Adipocyte (in vitro differentiated cells): ENCODE results near the gene MYT1.
"Not testable (repeated sequence)": the region's sequence is repeated elsewhere in the genome, so short reads cannot be mapped to it uniquely, and the experiment has no call there.

ENCODE experiments used
- DNase-seq: peaks from one replicate; pipeline ENCODE4 v3.0.0-alpha.2; 2015; ENCODE audit warnings: low read depth
- H3K27me3 ChIP-seq: replicated peaks from 2 replicates; pipeline ENCODE4 v1.7.0; 2013; ENCODE audit warnings: mild to moderate bottlenecking, low read length, moderate library complexity; ENCODE audit not compliant: control insufficient read depth, insufficient read depth
- H3K36me3 ChIP-seq: 2 replicates; pipeline ENCODE4 v1.7.0; 2013; ENCODE audit warnings: low read length, mild to moderate bottlenecking, moderate library complexity; ENCODE audit not compliant: control insufficient read depth, insufficient read depth, severe bottlenecking
- H3K4me1 ChIP-seq: 2 replicates; pipeline ENCODE4 v1.7.0; 2013; ENCODE audit warnings: mild to moderate bottlenecking, low read length, moderate library complexity; ENCODE audit not compliant: control insufficient read depth, insufficient read depth
- H3K4me3 ChIP-seq: 2 replicates; pipeline ENCODE4 v1.7.0; 2013; ENCODE audit warnings: mild to moderate bottlenecking, low read length, moderate library complexity
- H3K9ac ChIP-seq: 2 replicates; pipeline ENCODE4 v1.7.0; 2013; ENCODE audit warnings: mild to moderate bottlenecking, low read length, moderate library complexity
- H3K9me3 ChIP-seq: 2 replicates; pipeline ENCODE4 v1.7.0; 2013; ENCODE audit warnings: mild to moderate bottlenecking, low read length, moderate library complexity; ENCODE audit not compliant: control insufficient read depth

The MYT1 gene

DNA sequence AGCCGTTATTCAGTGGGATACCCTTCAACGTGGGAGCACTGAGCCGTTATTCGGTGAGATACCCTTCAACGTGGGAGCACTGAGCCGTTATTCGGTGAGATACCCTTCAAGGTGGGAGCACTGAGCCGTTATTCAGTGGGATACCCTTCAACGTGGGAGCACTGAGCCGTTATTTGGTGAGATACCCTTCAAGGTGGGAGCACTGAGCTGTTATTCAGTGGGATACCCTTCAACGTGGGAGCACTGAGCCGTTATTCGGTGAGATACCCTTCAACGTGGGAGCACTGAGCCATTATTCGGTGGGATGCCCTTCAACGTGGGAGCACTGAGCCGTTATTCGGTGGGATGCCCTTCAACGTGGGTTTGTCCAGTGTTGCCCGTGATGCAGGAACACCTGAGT, 14.7 kb downstream of the MYT1 start:
- not testable (repeated sequence) for DNase-seq, H3K4me3 ChIP-seq, H3K4me1 ChIP-seq, H3K9ac ChIP-seq, H3K36me3 ChIP-seq, H3K9me3 ChIP-seq
- peaks cover 32% of the 10 kb centered on the region for H3K27me3 ChIP-seq

DNA sequence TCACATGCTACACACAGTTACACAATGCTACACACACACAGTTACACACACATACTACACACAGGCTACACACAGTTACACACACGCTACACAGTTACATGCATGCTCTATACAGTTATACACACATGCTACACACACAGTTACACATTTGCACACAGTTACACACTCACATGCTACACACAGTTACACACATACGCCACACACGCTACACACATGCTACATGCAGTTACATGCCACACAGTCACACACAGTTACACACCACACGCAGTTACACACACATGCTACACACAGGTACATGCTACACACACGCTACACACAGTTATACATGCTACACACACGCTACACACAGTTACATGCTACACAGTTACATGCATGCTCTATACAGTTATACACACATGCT, 15.6 kb downstream of the MYT1 start:
- Histone ChIP-seq H3K9me3 (no peaks in the 10 kb centered on the region), H3K27me3 (peaks cover 39% of the 10 kb centered on the region), H3K36me3 (no peaks in the 10 kb centered on the region), H3K4me1 (no peaks in the 10 kb centered on the region), H3K9ac (no peak overlapping the region), H3K4me3 (no peak overlapping the region)
- no peak for DNase-seq

DNA sequence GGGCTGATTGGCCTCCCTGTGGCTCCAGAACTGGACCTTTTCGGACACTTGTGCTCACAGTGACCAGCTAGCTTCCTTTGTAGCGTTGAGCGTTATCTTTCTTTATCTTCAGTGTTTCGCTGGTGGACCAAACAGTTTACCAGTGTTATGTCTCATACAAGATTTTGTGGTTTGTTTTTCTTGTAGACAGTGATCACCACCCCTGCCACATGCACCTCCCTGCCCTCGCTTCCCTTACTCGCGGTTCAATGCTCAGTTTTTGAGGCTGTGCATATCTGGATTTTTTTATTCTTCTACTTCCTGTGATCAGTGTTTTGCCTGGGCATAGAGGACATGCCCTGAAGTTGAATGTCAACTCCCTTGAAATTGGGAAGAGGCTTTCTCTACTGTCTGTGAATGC, 16.4 kb downstream of the MYT1 start:
- Histone ChIP-seq H3K9ac (no peak overlapping the region), H3K4me3 (no peak overlapping the region), H3K9me3 (no peaks in the 10 kb centered on the region), H3K27me3 (peaks cover 45% of the 10 kb centered on the region), H3K4me1 (no peaks in the 10 kb centered on the region), H3K36me3 (no peaks in the 10 kb centered on the region)
- no peak for DNase-seq

- Histone ChIP-seq H3K4me1 (no peaks in the 10 kb centered on the region), H3K4me3 (no peak overlapping the region), H3K9ac (no peak overlapping the region), H3K36me3 (no peaks in the 10 kb centered on the region), H3K27me3 (peaks cover 43% of the 10 kb centered on the region), H3K9me3 (no peaks in the 10 kb centered on the region)
- DNase-seq: no peak
Observed at GRCh38 chr20:64181391-64181790, 17.1 kb downstream of the MYT1 start.

DNA sequence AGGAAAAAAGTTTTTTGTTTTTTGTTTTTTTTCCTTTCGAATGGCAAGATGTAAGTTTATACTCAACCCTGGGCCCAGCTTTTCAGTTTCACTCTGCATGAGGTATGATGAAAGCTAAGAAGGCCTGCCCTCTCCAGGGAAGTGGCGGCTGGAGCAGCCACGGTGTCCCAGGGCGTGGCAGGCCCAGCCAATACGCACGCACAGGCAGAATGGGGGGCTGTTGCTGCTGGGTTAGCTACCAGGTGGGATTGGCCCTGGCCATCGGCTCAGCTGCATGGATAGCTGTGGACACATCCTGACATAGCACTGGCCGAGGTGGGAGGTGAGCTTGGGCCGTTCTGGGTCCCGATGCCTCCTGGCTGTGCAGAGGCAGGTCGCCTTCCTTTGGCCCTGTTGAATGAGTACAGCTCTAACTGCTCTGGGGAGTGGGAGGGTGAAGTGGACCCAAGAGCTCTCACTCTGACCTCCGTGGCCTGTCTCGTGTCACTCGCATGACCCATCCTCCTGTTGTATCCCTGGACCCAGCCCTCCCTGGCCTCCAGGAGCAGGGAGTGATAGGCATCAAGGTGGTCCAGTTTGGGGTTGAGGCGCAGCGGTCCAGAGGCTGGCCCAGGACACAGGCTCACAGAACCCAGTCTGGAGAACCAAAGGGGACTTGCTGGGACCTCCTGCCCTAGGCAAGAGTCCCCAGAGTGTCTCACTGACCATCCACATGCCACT, 18.1 kb downstream of the MYT1 start:
- Histone ChIP-seq H3K36me3 (no peaks in the 10 kb centered on the region), H3K9ac (no peak overlapping the region), H3K4me1 (no peaks in the 10 kb centered on the region), H3K4me3 (no peak overlapping the region), H3K27me3 (peaks cover 34% of the 10 kb centered on the region), H3K9me3 (no peaks in the 10 kb centered on the region)
- no peak for DNase-seq

- Histone ChIP-seq H3K4me1 (no peaks in the 10 kb centered on the region), H3K4me3 (no peak overlapping the region)
Observed at GRCh38 chr20:64183313-64183712, 19.1 kb downstream of the MYT1 start.

GRCh38 chr20:64184795-64185194, 20.5 kb downstream of the MYT1 start:
- Histone ChIP-seq H3K27me3 (peaks cover 37% of the 10 kb centered on the region), H3K9me3 (no peaks in the 10 kb centered on the region), H3K9ac (no peak overlapping the region), H3K4me3 (no peak overlapping the region), H3K4me1 (no peaks in the 10 kb centered on the region), H3K36me3 (no peaks in the 10 kb centered on the region)
- no peak for DNase-seq

More at GRCh38 chr20:64183313-64183712, 19.1 kb downstream of the MYT1 start:
- no peaks in the 10 kb centered on the region for H3K36me3 ChIP-seq
- DNase-seq: no peak
- H3K9ac ChIP-seq: no peak overlapping the region
- H3K9me3 ChIP-seq: no peaks in the 10 kb centered on the region
- H3K27me3 ChIP-seq: peaks cover 33% of the 10 kb centered on the region

DNA sequence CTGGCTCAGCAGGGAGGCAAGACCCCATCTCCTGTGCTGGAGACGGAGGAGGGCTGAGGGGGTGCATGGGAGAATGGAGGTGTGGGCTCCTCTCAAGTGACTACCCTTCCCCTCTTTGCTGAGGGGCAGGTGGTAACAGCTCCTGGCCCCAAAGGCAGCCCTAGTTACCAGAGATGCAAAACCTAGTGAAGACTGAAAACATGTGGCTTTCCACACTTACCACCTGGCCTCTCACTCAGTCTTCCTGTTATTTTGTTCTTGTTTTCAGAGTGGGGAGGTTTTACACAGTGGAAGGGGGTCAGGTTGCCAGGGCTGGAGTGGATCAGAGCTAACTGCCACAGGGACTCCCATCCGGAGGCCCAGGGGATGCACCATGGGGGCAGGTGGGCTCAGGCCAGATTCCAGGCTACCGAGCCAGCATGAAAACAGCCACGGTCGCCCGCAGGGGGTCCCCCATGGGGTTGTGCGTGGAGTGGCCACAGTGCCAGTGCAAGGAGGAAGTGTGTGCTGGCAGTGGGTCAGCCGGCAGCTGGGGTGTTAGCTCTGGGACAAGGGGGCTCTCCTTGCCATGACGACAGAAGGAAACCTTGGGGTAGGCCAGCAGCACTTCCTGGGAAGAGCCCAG, 21.1 kb downstream of the MYT1 start:
- Histone ChIP-seq H3K27me3 (peaks cover 38% of the 10 kb centered on the region), H3K4me1 (no peaks in the 10 kb centered on the region), H3K9ac (no peak overlapping the region), H3K36me3 (no peaks in the 10 kb centered on the region), H3K4me3 (no peak overlapping the region), H3K9me3 (no peaks in the 10 kb centered on the region)
- DNase-seq: no peak

DNA sequence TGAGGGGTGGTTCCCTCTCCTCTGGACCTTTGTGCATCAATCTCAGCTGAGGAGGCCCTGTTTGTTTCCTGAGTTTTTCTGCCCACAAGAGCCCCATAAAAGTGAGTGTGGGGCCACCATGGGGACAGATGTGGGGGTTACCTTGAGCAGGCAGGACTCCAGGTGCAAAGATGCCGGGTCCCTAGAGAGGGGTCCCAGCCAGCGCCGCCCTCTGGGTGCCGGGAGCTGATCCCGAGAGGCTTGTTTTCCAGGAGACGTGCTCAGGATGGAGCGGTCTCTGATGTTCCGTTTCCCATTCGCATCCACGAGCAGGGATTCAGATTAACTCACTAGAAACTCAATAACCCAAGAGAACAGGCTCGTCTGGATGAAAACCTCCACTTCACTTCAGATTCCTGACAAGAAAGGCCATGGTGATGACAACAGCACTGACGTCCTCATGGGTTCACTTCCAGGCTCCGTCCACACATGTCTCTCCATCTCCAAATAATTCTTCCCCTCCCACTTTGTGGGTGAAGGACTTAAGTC, 21.9 kb downstream of the MYT1 start:
- H3K36me3 ChIP-seq: no peaks in the 10 kb centered on the region
- no peak overlapping the region for H3K4me3 ChIP-seq
- H3K9me3 ChIP-seq: no peaks in the 10 kb centered on the region
- peaks cover 35% of the 10 kb centered on the region for H3K27me3 ChIP-seq
- H3K4me1 ChIP-seq: no peaks in the 10 kb centered on the region
- DNase-seq: no peak
- H3K9ac ChIP-seq: no peak overlapping the region

DNA sequence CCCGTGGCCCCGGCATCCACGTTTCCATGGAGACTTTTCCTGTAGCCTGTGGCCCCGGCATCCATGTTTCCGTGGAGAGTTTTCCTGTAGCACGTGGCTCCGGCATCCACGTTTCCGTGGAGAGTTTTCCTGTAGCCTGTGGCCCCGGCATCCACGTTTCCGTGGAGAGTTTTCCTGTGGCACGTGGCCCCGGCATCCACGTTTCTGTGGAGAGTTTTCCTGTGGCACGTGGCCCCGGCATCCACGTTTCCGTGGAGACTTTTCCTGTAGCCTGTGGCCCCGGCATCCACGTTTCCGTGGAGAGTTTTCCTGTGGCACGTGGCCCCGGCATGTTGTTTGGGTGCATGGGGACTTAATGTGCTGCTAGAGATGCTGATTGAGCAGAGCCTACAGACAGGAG, 23.0 kb downstream of the MYT1 start:
- DNase-seq, H3K4me1 ChIP-seq, H3K9me3 ChIP-seq, H3K36me3 ChIP-seq, H3K9ac ChIP-seq, H3K4me3 ChIP-seq: not testable (repeated sequence)
- H3K27me3 ChIP-seq: peaks cover 39% of the 10 kb centered on the region

DNA sequence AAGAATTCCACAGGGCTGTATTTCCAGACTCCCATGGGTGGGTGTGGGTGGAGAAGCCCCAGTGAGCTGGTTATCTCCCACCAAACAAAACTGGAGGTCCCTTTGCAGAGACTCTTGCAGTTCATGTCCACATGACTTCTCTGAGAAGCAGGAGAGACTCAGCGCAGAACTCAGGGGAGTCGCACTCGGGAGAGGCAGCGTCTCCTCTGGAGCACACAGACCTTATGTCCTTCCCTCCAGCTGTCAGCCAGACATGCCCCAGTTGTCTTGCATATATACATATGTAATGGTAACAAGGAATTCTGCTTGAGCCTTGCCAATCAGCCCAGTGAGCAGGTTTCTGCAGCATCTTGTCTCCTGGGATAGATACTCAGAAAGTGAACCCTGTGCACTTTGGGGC, 23.8 kb downstream of the MYT1 start:
- Histone ChIP-seq H3K4me3 (no peak overlapping the region), H3K4me1 (no peaks in the 10 kb centered on the region), H3K9me3 (no peaks in the 10 kb centered on the region), H3K27me3 (peaks cover 48% of the 10 kb centered on the region), H3K9ac (no peak overlapping the region), H3K36me3 (no peaks in the 10 kb centered on the region)
- no peak for DNase-seq
